Measurements from ENCODE around the gene KLHL22.
"Not testable (repeated sequence)": the region's sequence is repeated elsewhere in the genome, so short reads cannot be mapped to it uniquely, and the experiment has no call there.

The KLHL22 gene

DNA sequence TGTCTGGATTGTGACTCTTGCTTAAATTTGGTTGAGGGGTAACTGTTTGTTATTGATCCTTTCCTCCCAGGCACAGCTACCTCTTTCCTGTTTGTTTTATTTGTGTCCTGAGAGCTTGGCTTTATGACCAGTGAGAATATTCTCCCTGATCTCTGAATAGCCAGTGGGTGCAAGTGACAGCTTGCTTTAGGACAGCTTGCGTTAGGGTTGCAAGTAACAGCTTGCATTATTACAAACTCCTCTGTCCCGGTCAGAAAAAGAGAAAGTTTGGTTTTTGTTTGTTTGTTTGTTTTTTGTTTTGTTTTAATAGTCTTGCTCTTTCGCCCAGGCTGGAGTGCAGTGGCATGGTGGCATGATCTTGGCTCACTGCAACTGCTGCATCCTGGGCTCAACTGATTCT, 3.3 kb upstream of the KLHL22 start:
- no peak for DNase-seq

DNA sequence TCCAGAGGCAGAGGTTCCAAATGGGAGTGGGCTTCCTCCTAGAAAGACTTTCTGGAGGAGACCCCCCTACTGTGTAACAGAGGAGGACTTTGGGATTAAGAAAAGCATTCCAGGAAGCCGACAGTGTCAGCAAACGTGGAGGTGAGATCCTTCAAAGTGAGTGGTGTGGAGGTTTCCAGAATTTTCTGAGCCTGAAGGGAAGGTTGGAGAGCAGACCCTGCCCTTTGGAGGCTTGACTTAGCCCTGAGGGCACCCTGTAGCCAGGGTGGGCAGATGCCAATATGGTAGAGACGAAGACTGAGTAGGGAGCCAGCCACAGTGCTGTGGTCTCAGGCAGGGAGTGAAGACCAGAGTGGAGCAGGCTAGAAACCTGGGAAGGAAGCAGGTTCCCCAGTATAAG, 1.8 kb upstream of the KLHL22 start:
- no peak for DNase-seq

DNA sequence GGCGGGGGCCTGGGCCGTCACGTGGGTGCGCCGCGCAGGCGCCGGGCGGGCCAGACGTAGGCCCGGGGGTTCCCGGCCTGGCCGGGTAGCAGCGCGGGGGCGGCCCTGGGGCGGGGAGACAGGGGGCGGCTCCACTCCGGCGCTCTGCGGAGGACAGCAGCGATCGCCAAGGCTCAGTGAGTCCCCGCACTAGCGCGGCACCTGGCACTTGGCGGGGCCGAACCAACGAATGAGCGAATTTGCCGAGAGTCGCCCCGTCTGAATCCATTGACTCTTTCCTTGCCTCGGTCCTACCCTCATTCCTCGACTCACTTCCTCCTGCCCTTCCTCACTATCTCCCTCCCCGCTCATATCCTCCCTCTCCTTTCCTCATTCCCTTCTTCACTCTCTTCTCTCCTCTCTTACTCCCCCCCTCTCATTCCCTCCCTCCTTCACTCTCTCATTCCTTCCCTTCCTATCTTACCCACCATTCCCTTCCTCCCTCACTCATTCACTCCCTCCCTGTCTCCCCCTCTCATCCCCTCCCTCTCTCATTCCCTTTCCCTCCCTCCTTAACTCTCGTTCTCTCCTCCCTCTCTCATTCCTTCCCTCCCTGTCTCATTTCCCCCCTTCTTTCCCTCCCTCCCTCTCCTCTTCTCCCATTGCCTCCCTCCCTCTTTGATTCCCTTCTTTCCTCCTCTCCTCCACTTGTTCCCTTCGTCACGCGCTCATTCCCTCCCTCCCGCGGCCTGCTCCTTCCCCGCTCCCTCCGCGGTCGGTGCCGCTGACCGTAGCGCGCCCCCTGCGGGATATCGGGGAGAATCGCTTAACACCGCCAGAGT, 476 bp upstream of the KLHL22 start:
- peak; percentile 91 for DNase-seq

DNA sequence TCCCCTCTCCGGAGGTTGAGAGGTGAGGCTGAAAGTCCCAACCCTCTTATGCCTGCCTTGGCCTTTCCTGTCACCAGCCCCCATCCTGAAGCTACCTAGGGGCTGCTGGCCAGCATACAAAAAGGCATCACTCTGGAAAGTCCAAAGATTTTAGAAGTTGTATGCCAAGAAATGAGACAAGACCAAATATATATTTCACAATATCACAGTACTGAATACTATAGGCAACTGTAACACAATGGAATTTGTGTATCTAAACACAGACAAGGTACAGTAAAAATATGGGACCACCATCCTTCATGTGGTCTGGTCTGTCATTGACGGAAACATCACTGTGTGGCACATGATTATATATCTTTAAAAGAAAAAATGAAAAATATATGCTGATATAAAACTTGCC, 4.2 kb downstream of the KLHL22 start:
- no peak for DNase-seq

DNA sequence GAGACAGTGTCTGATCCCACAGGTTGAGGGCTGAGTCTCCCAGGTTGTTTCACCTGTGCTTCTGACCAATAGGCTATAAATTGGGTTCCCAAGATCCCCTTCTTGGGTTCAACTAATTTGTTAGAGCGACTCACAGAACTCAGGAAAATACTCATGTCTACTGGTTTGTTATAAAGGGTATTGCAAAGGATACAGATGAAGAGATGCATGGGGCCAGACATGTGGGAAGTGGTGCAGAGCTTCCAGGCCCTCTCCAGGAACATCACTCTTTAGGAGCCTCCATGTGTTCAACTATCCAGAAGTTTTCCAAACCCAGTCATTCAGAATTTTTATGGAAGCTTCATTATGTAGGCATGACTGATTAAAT, 4.7 kb downstream of the KLHL22 start:
- no peak for DNase-seq

DNA sequence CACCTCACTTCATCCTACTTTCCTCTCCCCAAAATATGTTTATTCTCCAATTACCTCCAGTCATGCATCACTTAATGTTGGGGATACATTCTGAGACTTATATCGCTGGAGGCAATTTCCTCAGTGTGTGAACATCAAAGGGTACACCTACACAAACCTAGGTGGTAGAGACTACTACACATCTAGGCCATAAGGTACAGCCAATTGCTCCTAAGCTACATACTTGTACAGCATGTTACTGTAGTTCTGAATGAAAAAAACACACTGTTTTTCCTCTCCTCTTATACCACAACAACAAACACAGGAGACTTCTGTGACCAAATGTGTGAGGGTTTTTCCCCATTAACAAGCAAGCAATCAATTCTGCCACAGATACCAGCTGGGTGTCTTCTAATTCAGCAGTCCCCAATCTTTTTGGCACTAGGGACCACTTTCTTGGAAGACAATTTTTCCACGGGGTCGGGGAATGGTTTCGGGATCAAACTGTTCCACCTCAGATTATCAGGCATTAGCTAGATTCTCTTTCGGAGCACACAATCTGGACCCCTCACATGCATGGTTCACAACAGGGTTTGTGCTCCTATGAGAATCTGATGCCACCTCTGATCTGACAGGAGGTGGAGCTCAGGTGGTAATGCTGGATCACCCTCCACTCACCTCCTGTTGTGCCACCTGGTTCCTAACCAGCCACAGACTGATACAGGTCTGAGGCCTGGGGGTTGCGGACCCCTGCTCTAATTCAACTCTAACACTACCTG, 5.2 kb downstream of the KLHL22 start:
- DNase-seq, result no peak

DNA sequence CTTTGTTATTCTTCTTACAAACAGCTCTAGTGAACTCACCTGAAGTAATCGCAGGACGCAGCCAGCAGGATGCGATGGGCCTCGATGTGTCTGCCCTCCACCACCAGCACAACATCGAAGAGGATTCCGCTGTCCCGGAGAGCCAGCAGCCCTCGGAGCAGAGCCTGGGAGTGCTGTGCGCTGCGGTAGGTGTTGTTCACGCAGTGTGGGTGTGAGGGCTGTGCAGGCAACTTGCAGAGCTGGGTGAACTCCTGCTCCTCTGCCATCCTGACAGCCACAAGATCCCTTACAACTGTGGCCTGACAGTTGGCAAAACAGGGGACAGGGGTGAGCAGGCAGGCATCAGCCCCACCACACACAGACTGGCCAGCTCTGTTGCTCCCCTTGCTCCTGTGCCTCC, 6.6 kb downstream of the KLHL22 start:
- no peak for DNase-seq

DNA sequence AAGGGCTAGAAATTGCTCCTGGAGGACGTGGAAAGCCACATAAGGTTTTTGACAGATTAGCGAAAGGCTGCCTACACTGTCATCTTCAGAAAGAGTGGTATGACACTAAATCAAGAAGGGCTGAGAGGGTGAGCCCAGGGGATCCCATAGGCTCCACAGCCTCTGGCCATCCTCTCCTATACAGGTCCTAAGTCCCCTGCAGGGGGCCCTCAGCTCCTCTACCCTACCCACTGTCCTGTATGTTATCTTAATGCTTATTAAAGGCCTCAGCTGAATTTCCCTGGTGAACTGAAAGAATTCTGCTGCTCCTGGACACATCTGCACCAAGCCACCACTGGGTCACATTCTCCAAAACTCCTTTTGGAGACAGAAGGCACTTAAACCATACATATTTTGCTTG, 7.9 kb downstream of the KLHL22 start:
- DNase-seq, result no peak

DNA sequence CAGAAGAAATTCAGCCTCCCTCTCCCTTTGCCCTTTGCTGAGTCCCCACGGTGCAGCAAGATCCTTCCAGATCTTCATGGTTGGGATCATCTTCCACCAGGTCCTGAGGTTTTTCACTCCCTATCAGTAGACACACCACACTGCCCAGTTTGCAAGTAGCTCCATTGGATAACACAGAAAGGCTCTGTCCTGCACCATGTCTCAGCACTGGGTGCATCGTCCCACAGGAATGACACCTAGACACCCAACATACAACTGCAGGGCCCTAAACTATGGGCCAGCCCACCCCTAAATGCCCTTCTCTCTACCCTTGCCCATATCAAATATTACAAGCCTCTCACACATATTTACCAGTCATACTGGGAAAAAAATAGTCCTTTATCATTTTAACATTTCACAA, 9.4 kb downstream of the KLHL22 start:
- no peak for DNase-seq

DNA sequence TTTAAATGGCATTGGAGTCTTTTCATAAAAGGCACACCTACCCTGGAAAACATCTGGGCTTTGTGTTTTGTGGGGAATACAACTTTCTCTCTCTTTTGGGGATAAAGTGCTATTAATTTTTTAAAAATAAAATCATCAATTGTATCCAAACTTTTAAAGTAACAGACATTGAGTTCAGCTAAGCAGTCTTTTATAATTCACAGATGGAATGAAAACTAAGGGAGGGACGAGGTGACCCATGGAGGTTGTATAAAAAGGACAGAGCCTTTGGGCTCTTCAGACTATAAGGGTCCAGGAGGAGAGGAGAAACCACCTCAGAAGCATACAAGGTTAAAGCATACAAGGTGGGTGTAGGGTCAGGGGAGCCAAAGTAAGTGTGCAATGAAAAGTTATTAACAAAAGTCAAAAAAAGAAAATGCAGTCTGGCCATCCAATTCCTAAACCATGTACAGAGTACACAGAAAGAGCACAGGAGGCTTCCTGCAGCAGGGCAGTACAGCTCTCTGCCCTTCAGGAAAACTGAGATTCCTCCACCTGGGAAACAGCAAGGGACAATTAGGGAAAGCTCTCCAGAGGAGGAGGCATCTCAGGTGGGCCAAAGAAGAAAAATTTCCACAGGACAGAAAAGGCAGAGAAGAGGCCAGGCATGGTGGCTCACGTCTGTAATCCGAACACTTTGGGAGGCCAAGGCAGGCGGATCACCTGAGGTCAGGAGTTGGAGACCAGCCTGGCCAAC, 10.5 kb downstream of the KLHL22 start:
- no peak for DNase-seq

DNA sequence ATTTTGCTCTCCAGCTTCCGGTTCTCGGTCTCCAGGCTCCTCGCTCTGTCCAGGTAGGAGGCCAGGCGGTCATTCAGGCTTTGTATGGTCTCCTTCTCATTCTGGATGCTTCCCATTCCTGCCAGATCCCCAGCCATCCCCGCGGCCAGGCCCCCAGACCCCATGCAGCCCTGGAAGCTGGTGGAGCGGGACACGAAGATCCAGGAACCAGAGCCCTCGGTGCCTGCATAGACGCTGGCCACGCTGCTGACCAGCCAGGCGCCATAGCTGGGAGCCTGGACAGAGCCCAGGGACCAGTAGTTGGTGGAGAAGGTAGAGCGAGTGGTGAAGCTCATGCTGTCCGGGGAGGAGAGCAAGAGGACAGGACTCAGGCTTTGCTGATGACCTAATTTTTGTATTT, 11.8 kb downstream of the KLHL22 start:
- DNase-seq, result no peak

DNA sequence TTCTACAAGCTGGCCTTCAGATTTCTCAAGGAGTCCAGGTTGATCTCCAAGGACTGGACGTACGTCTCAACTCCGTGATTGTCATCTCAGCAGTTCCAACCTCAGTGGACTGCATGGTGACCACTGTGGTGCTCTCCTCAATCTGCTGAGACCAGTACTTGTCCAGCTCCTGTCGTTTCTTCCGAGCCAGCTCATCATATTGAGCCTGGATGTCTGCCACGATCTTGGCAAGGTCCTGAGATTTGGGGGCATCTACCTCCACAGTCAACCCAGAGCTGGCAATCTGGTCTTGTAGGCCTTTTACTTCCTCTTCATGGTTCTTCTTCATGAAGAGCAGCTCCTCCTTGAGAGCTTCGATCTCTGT, 12.5 kb downstream of the KLHL22 start:
- DNase-seq, result not testable (repeated sequence)

DNA sequence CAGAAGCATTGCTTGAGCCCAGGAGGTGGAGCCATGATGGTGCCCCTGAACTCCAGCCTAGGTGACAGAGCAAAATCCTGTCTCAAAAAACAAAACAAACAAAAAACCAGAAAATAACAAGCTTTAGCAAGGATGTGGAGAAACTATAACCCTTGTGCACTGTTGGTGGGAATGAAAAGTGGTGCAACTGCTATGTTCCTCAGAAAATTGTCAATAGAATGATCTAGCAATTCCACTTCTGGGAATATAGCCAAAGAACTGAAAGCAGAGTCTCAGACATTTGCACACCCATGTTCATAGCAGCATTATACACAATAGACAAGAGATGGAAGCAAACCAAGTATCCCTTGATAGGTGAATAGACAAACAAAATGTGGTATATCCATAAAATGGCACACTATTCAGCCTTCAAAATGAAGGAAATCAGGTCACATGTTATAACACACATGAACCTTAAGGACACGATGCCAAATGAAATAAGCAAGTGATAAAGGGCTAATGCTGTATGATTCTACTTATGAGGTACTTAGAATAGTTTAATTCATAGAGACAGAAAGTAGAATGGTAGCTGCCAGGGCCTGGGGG, 15.9 kb downstream of the KLHL22 start:
- DNase-seq, result no peak

DNA sequence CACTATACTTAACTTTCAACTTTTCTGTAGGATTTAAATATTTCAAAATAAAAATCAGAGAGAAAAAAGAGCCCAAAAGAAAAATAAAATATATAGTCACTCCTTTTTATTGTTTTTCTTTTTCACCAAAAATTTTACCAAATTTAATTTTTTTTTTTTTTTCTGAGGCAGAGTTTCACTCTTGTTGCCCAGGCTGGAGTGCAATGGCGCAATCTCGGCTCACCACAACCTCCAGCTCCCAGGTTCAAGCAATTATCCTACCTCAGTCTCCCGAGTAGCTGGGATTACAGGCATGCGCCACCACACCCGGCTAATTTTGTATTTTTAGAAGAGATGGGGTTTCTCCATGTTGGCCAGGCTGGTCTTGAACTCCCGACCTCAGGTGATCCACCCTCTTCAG, 17.5 kb downstream of the KLHL22 start:
- DNase-seq, result not testable (repeated sequence)

DNA sequence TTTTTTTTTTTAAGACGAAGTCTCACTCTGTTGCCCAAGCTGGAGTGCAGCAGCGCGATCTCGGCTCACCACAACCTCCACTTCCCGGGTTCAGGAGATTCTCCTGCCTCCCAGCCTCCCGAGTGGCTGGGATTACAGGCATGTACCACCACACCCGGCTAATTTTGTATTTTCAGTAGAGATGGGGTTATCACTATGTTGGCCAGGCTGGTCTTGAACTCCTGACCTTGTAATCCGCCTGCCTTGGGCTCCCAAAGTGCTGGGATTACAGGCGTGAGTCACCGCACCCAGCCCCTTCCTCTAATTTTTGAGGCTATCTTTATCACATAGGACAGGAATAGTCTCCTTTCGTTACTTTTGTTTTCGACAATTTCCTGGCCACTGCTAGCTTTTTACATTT, 20.0 kb downstream of the KLHL22 start:
- DNase-seq, result not testable (repeated sequence)

DNA sequence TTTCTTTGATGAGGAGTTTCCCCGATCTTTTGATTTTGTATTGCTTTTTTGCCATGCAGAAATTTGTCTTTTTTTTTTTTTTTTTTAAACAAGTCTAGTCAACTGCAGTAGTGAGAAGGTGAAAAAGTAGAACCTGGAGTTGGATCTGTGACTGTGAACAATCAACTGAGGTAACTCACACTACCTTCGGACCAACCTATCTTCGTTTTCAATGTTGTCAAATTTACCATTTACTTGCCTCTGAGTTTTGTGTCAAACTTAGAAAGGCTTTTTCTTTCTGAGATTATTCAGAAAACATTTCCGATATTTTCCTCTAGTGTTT, 20.5 kb downstream of the KLHL22 start:
- DNase-seq, result no peak

DNA sequence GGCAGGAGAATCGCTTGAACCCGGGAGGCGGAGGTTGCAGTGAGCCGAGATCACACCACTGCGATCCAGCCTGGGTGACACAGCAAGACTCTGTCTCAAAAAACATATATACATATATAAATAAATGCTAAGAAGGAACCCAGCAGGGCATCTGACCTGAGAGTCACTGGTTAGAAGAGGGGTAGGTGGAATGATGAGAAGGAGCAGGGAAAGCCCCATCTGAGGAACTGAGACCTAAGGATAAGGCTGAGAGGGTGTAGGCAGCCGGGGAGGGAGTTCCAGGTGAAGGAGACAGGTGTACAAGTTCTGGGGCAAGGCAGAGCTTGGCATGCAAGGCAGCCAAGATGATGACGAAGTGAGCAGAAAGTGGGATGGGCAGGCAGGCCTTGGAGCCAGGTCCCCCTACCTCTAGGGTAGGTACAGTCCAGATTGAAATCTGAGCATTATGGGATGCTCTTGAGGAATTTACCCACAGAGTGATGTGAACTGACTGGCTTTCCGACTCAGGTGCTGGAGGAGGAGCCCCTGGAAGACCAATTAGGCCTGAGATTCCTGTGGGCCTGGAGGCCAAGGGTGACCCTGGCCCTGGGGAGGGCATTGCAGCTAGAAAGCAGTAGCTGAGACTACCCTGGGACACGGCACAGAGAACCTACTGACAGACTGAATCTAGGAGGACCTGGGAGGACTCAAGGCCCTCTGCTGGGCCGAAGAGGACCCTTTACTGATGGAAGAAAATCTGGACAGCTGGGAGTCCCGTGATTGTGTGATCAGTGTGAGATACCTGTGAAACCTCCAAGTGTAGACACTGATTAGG, 22.8 kb downstream of the KLHL22 start:
- no peak for DNase-seq

DNA sequence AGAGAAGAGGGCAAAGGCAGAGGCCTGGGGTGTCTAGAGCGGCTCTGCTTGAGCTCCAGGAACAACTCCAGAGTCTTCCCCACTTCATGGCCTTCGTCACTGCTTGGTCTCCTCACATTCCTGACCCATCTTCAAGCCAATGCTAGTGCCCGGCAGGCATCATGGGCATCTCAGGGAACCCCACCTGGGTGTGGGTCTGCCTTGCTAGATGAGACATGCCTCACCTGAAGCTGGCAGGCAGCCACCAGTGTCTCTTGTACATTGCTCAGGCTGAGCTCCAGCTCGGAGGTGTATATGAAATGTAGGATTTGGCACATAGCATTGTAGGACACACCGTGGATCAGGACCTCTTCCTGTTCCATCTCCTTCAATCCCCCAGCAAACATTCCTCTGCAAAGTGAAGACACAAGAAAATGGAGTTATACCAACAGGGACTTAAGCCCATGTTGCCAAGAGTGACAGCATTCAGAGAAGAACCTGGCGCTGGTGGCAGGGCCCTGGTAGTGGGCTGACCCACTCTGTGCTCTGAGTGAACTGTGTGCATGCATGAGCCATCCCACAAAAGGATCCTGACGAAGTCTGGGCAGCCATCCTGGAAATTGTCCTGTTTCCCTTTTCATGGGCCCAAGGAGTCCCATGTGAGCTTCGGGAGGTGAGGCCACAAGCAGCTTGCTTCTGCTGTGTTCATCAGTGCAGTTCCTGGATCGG, 24.3 kb downstream of the KLHL22 start:
- no peak for DNase-seq

DNA sequence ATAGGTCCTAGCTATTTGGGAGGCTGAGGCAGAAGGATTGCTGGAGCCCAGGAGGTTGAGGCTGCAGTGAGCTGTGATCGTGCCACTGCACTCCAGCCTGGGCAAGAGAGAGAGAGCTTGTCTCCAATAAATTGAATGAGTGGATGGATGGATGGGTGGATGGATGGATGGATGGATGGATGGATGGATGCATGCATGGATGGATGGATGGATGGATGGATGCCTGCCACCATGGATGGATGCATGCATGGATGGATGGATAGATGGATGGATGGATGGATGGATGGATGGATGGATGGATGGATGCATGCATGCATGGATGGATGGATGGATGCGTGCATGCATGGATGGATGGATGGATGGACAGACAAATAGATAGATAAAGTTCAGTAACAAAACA, 25.1 kb downstream of the KLHL22 start:
- not testable (repeated sequence) for DNase-seq

DNA sequence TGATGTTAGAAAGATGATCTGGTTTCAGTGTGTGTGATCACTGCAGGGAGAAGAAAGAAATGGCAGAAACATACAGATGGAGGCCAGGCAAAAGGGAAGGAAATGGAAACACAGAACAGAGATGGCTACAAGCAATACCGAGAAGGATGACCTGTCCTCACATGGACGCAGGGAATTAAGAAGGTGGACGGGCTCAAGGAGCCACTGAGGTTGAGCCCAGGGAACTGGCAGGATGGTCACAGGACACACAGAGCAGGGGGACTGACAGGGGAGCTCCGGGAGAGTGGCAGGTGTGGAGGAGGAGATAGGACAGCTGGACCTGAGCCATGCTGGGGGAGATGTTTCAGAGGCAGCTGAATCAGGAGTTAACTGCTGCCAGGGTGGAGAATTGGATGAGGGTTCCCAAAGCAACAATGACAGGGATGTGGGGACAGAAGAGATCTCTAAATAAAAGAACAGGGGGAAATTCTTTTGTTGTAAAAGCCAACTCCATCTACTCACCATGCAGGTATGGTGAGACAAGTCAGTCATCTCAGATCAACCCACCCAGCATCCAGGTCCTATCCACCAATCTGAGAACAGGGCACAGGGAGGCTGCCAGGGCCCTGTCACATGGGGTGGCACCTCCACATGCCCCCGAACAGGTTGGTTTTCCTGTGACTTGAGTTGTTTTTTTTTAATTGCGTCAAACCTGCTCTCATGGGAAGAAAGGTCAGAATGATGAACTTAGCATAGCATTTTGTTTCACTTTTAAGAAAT, 26.3 kb downstream of the KLHL22 start:
- DNase-seq, result no peak

DNA sequence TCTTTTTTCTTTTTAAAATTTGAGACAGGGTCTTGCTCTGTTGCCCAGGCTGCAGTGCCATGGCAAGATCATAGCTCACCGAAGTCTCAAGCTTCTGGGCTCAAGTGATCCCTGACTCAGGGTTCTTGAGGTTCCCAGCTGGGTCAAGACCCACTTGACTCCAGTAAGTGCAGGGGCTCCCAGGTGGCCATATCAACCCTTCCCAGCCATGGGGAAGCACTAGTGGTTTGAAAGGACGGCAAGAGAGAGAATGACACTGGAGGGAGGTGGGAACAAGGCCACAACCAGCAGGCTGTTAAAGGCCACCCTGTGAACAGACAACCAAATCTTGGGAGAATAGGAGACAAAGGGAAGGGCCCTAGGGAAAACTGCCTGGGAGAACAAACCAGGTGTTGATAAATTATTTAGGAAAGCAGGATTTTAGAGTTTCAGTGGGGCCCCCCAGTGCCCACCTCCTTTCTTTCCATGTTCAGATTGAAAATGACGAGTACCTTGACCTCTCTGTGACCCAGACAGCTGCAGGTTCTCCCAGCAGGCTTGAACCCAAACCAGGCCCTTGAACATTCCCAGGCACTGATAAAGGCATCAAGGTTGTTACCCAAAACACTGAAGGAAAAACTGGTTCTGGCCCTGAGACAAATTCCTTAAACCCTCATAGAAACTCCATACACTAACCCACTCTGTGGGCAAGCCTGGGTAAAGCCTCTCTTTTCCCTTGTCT, 28.8 kb downstream of the KLHL22 start:
- no peak for DNase-seq

Data from NCI-H774 (cell line).